GM12875 (cell line): Measurements from ENCODE around the gene ZNF318.

Experiments
- H3K4me3 ChIP-seq: one replicate; pipeline ENCODE4 v1.5.1; 2011; ENCODE audit warnings: low read depth, low read length, control low read depth
- CTCF ChIP-seq: IDR thresholded peaks from 2 replicates; pipeline ENCODE4 v1.5.1; 2011; ENCODE audit warnings: low read depth, mild to moderate bottlenecking, control low read depth, inconsistent platforms, low read length, moderate library complexity, borderline replicate concordance; ENCODE audit not compliant: insufficient read depth

ZNF318 gene

GRCh38 chr6:43394982-43395381 is 25.5 kb upstream of the ZNF318 start:
- no peak for TF ChIP-seq CTCF
- H3K4me3 ChIP-seq = no peak overlapping the region

- TF ChIP-seq CTCF = no peak
- peak overlapping the region; percentile 40 for H3K4me3 ChIP-seq
These were observed 24.2 kb upstream of the ZNF318 start for GRCh38 chr6:43393602-43394001.

- peak overlapping the region; percentile 40 for H3K4me3 ChIP-seq
These were observed 23.7 kb upstream of the ZNF318 start for GRCh38 chr6:43393133-43393532.

GRCh38 chr6:43391440-43392031 is 22.1 kb upstream of the ZNF318 start:
- TF ChIP-seq CTCF = no peak
- H3K4me3 ChIP-seq = peak overlapping the region; percentile 40

GRCh38 chr6:43390753-43391439 is 21.4 kb upstream of the ZNF318 start:
- peak overlapping the region; percentile 40 for H3K4me3 ChIP-seq

GRCh38 chr6:43389730-43390295 is 20.4 kb upstream of the ZNF318 start:
- no peak for TF ChIP-seq CTCF
- H3K4me3 ChIP-seq = no peak overlapping the region

GRCh38 chr6:43386492-43386891 is 17.0 kb upstream of the ZNF318 start:
- H3K4me3 ChIP-seq = no peak overlapping the region

More at GRCh38 chr6:43386492-43386891, 17.0 kb upstream of the ZNF318 start:
- TF ChIP-seq CTCF = no peak
